Pancreas (tissue), 10 donors: Measurements from ENCODE around the gene SDK1. TPM values are rescaled to one million over a fixed set of nuclear protein-coding genes. Genes with fewer than 3 reads are reported as not detected.

Experiments
- ATAC-seq, 4 donors: fragments of 200-7000 bp; cut with Tn5 transposase; one replicate each; pipeline versions ENCODE4 v1.8.0 to v1.9.1; 2020; ENCODE audit warnings: mild to moderate bottlenecking in 4 of 4, moderate library complexity in 4 of 4
- DNase-seq, 6 donors: peaks; one replicate each; pipeline ENCODE4 v3.0.0-alpha.2; 2020
- FAIRE-seq: peaks from 2 replicates; lab custom pipeline; 2012; peaks lifted over from hg19 to GRCh38; lab: Jason Lieb, UNC
- H3K27ac ChIP-seq, 4 donors: fragments of 200-600 bp; sonication (generic); 1 replicate in 3 of 4; 2 replicates in 1 of 4; pipeline versions ENCODE4 v1.5.0 to v1.8.0; 2020
- H3K27me3 ChIP-seq, 4 donors: fragments of 200-600 bp; one replicate each; pipeline ENCODE4 v1.8.0; 2021
- H3K36me3 ChIP-seq, 3 donors: fragments of 200-600 bp; sonication (generic) in 1 of 3; one replicate each; pipeline versions ENCODE4 v1.5.0 to v1.8.0; 2020 to 2021
- H3K4me1 ChIP-seq, 3 donors: fragments of 200-600 bp; one replicate each; pipeline ENCODE4 v1.8.0; 2021
- H3K4me3 ChIP-seq, 4 donors: fragments of 200-600 bp; sonication (generic) in 2 of 4; one replicate each; pipeline versions ENCODE4 v1.5.0 to v1.8.0; 2020 to 2021
- H3K9me3 ChIP-seq, 4 donors: fragments of 200-600 bp; one replicate each; pipeline ENCODE4 v1.8.0; 2021
- CTCF ChIP-seq, 4 donors: fragments of 200-600 bp; sonication (generic) in 3 of 4; IDR thresholded peaks; one replicate each; pipeline versions ENCODE4 v1.5.0 to v1.8.0; 2021; ENCODE audit warnings: antibody characterized with exemption in 4 of 4
- WGBS, 2 donors: extraction: QIAGEN DNeasy Blood & Tissue Kit; methylation state at CpG; one replicate each; pipeline ENCODE4 v1.1.7; 2013; 5-methylcytosine and 5-hydroxymethylcytosine counted together
- intact Hi-C, 3 donors: fragments of 100-400 bp; cut with DNase I; formaldehyde crosslinking; loops; one replicate each; pipeline versions ENCODE4 v1.11.1 to v1.14.2; 2022
- polyA plus RNA-seq, 2 donors: library from polyadenylated mRNA; stranded (reverse); fragments of 200-250 nt; gene quantifications; one replicate each; pipeline ENCODE4 v1.2.3, GENCODE V29; 2013
- total RNA-seq, 6 donors: library from RNA; stranded (reverse); fragmentation: NEBNext Ultra II Directional in 4 of 6; extraction: Animal tissue kit (Norgen Biotek cat#: 25700) in 4 of 6; gene quantifications; one replicate each; pipeline versions ENCODE4 v1.2.1 to v1.2.4, GENCODE V29; 2021 to 2023
- donor health status: healthy with polysubstance abuse.
- donor health status: DM: no; HTN: no; CAD: no; lungs with moderate emphysema.
- donor health status: DM: no; HTN: no; CAD: no.
- donor health status: control.
- donor health status: control.
- donor health status: Bipolar disorder and iron deficiency.
- donor health status: DM: yes; HTN: yes; CAD: no.
- donor health status: DM: no; HTN: no; CAD: no.
- donor health status: DM: no; HTN: no; CAD: no.
- donor health status: DM: yes; HTN: yes; CAD: no.

The SDK1 gene
- total and polyA plus RNA-seq, 8 donors = 10.8 to 30.8 (median 19.8) TPM

DNA sequence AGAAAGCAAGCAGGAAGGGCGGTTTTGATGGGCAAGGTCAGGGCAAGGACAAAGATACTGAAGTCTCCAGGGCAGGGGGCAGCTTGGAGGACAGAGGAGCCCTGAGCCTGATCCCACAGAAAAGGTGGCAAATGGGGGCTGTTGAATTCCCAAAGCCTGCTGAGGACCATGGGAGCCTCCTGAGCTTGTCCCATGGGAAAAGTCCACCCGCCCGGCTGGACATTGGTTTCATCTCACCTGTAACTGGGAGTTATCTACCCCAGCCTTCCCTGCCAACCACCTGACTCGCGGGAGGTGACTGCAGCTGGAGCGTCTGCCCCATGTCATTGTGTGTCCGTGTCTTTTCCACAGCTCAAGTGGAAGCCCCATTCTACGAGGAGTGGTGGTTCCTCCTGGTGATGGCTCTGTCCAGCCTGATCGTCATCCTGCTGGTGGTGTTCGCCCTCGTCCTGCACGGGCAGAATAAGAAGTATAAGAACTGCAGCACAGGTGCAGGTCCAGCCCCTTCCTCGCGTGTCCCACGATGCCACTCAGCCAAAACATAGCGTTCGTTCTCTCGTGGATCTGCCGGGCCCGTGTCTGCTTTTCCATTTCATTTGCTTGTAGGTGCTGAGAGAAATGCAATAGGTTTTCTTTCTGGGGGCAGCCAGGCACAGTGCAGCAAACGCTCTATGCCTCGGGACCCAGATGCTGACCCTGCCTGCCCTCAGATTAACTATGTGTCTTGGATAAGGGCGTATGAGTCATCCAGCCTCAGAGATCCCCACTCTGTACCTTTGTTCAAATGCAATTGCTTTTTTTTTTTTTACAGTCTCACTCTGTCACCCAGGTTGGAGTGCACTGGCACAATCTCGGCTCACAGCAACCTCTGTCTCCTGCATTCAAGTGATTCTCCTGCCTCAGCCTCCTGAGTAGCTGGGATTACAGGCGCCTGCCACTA is 936.5 kb downstream of the SDK1 start:
- H3K9me3 ChIP-seq = no peaks in the 10 kb centered on the region
- WGBS, 2 donors = 90 to 95% methylated on average over 25 of the region's 25 CpGs
- no peak overlapping the region for H3K4me3 ChIP-seq
- H3K36me3 ChIP-seq = no peaks in the 10 kb centered on the region
- H3K27me3 ChIP-seq = no peaks in the 10 kb centered on the region
- no peak for DNase-seq
- intact Hi-C loops = no loop called here
- no peak for ATAC-seq
- no peak for TF ChIP-seq CTCF (IDR thresholded peaks at IDR 0.05)
- no peaks in the 10 kb centered on the region for H3K4me1 ChIP-seq
- no peak overlapping the region for H3K27ac ChIP-seq
- no peak for FAIRE-seq

DNA sequence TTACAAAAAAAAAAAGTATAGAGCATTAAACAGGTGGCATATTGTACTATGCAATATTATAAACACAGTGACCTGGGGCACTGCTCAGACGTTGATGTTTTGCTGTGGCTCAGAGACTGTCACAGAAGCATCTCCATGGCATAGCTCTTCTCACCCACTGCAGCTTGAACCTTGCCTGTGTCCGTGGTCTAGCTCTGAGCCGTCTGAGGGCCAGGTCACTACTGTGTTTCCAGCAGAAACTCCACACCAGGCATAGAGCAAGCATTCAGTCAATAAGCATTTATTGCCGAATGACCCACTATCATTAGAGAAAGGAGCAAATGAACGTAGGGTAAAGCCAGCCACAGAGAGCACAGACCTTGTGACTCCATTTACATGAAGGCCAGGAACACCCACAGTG is 937.8 kb downstream of the SDK1 start:
- Histone ChIP-seq H3K27ac (no peak overlapping the region), H3K9me3 (no peaks in the 10 kb centered on the region), H3K4me3 (no peak overlapping the region), H3K4me1 (no peaks in the 10 kb centered on the region), H3K27me3 (no peaks in the 10 kb centered on the region), H3K36me3 (no peaks in the 10 kb centered on the region)
- no peak for ATAC-seq
- DNase-seq = no peak
- intact Hi-C loops = no loop called here
- TF ChIP-seq CTCF (IDR thresholded peaks at IDR 0.05) = no peak
- FAIRE-seq = no peak
- 84 to 87% methylated on average over 5 of the region's 5 CpGs for WGBS, 2 donors

DNA sequence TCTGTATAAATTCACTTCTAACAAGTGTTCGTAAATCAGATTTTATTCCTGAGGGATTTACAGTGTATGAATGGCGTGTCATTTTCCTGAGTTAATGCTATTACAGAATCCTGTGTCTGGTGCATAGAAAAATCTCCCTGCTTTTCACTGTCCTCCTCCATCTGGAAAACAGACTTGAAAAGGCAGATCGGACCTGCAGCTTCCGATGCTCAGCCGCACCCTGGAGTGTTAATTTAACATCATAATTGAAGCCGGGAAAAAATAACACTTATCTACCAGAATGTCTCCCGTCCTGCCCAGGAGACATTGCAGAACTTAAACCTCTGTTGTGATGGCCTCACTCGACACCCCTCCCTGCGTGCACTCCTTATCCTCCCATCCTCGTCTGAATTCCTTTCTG is 939.0 kb downstream of the SDK1 start:
- TF ChIP-seq CTCF (IDR thresholded peaks at IDR 0.05) = no peak
- Histone ChIP-seq H3K27me3 (no peaks in the 10 kb centered on the region), H3K9me3 (no peaks in the 10 kb centered on the region), H3K4me3 (no peak overlapping the region), H3K4me1 (no peaks in the 10 kb centered on the region), H3K27ac (no peak overlapping the region), H3K36me3 (peaks cover 0 to 4% (median 0%) of the 10 kb centered on the region in 3 donors)
- no peak for DNase-seq
- intact Hi-C loops = no loop called here
- FAIRE-seq = no peak
- WGBS, 2 donors = 90 to 93% methylated on average over 10 of the region's 10 CpGs
- no peak for ATAC-seq

DNA sequence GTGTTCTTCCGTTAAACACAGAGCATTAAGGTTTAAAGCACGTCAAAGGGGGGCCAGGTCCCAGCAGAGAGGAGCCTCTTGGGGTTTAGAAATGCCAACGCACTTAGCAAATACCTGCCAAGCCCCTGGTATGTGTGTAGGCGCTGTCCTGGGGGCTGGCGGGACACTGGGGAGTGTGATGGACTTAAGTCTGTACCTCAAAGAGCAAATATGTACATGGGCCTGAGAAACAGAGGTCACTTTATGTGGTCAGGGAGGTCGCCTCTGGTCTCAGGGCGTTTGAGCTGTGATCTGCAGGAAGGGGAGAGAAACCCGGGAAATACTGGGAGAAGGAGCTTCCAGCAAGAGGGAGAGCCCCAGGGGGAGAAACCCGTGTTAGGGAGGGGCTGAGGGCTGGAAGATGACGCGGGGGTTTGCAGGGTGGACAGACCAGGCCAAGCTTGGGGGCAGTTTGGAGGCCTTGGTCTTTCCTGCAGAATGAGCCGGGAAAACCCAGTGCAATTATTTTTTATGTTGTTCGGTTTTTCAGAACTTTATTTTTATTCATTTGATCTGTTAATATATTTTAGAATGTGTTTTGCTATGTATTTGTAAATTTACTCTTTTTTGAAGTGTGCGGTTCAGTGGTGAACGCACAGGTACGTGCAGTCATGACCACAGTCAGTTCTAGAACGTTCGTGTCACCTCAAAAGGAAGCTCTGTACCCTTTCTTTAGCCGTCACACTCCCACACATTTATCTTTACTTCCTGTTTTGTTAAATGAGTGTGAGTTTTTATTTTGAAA is 939.7 kb downstream of the SDK1 start:
- Histone ChIP-seq H3K4me3 (no peak overlapping the region), H3K9me3 (no peaks in the 10 kb centered on the region), H3K4me1 (no peaks in the 10 kb centered on the region), H3K27ac (no peak overlapping the region), H3K36me3 (peaks cover 0 to 4% (median 0%) of the 10 kb centered on the region in 3 donors), H3K27me3 (no peaks in the 10 kb centered on the region)
- FAIRE-seq (no peak), DNase-seq (no peak), ATAC-seq (no peak)
- intact Hi-C loops = no loop called here
- 85 to 86% methylated on average over 19 of the region's 19 CpGs for WGBS, 2 donors
- TF ChIP-seq CTCF (IDR thresholded peaks at IDR 0.05) = no peak
